H1 (cell line): ENCODE measurements around the gene PAK1IP1. TPM values are rescaled to one million over a fixed set of nuclear protein-coding genes. Genes with fewer than 3 reads are reported as not detected.

Experiments
- CTCF ChIA-PET: fragments of 300-600 bp; sonication (Branson Sonifier 250); formaldehyde crosslinking; loops from one replicate; lab custom pipeline; 2021; ENCODE audit not compliant: partially characterized antibody; lab: Charles Lee
- POLR2A ChIA-PET: fragments of 300-600 bp; sonication (Branson Sonifier 250); formaldehyde crosslinking; loops from one replicate; lab custom pipeline; 2021; ENCODE audit warnings: inconsistent platforms; ENCODE audit not compliant: partially characterized antibody; lab: Charles Lee
- DNase-seq, 2 experiments: peaks; one replicate each; pipeline versions ENCODE4 v3.0.0 to v3.0.0-alpha.2; 2010 to 2022; ENCODE audit warnings: low spot score in 2 of 2, low read depth in 1 of 2, mixed read lengths in 1 of 2
- FAIRE-seq: peaks from 2 replicates; lab custom pipeline; 2011; peaks lifted over from hg19 to GRCh38; lab: Jason Lieb, UNC
- H2AFZ ChIP-seq: 2 replicates; pipeline ENCODE4 v1.8.1; 2012; ENCODE audit warnings: low read length, inconsistent platforms
- H2AK5ac ChIP-seq: 2 replicates; pipeline ENCODE4 v1.6.1; 2013; ENCODE audit warnings: low read depth, low read length
- H2BK120ac ChIP-seq: replicated peaks from 2 replicates; pipeline ENCODE3; 2013; ENCODE audit warnings: low read depth, low read length, inconsistent platforms
- H2BK12ac ChIP-seq: 2 replicates; pipeline ENCODE4 v1.6.1; 2013; ENCODE audit warnings: low read depth, low read length
- H2BK15ac ChIP-seq: 2 replicates; pipeline ENCODE4 v1.6.1; 2013; ENCODE audit warnings: low read length
- H2BK20ac ChIP-seq: 2 replicates; pipeline ENCODE4 v1.6.1; 2013; ENCODE audit warnings: low read length
- H2BK5ac ChIP-seq: 2 replicates; pipeline ENCODE4 v1.6.1; 2013; ENCODE audit warnings: low read depth, low read length
- H3K14ac ChIP-seq: 2 replicates; pipeline ENCODE4 v1.6.1; 2013; ENCODE audit warnings: inconsistent platforms; ENCODE audit not compliant: insufficient read length
- H3K18ac ChIP-seq: 2 replicates; pipeline ENCODE4 v1.6.1; 2013; ENCODE audit warnings: low read length; ENCODE audit errors: extremely low read depth
- H3K23ac ChIP-seq: 2 replicates; pipeline ENCODE4 v1.6.1; 2013; ENCODE audit warnings: inconsistent platforms; ENCODE audit not compliant: insufficient read length
- H3K23me2 ChIP-seq: 2 replicates; pipeline ENCODE4 v1.6.1; 2013; ENCODE audit warnings: low read depth, low read length
- H3K27ac ChIP-seq: 2 replicates; pipeline ENCODE4 v1.6.1; 2011; ENCODE audit warnings: low read depth, low read length, inconsistent platforms
- H3K27me3 ChIP-seq, 4 experiments: replicated peaks in 1 of 4; 1 replicate in 1 of 4; 2 replicates in 3 of 4; pipeline versions ENCODE4 v1.6.1 to v1.8.1; 2011 to 2013; ENCODE audit warnings: low read length in 3 of 4, mild to moderate bottlenecking in 3 of 4, inconsistent platforms in 2 of 4, mixed read lengths in 2 of 4, moderate library complexity in 1 of 4; ENCODE audit not compliant: control insufficient read depth in 3 of 4, insufficient read depth in 3 of 4; ENCODE audit errors: extremely low read depth in 1 of 4
- H3K36me3 ChIP-seq, 4 experiments: 2 replicates each; pipeline versions ENCODE4 v1.6.1 to v1.8.1; 2011 to 2013; ENCODE audit warnings: mild to moderate bottlenecking in 4 of 4, low read length in 3 of 4, moderate library complexity in 2 of 4, control low read depth in 1 of 4, inconsistent platforms in 1 of 4; ENCODE audit not compliant: insufficient read depth in 4 of 4, control insufficient read depth in 2 of 4
- H3K4ac ChIP-seq: replicated peaks from 2 replicates; pipeline ENCODE3; 2013; ENCODE audit warnings: low read length, low read depth, mixed read lengths, inconsistent platforms; ENCODE audit not compliant: insufficient read length
- H3K4me1 ChIP-seq, 4 experiments: replicated peaks in 1 of 4; 1 replicate in 1 of 4; 2 replicates in 3 of 4; pipeline versions ENCODE4 v1.6.1 to v1.8.1; 2011 to 2013; ENCODE audit warnings: low read length in 3 of 4, inconsistent platforms in 2 of 4, mixed read lengths in 1 of 4; ENCODE audit not compliant: insufficient read depth in 4 of 4, control insufficient read depth in 3 of 4
- H3K4me2 ChIP-seq, 2 experiments: 2 replicates each; pipeline versions ENCODE4 v1.6.1 to v1.8.1; 2011 to 2013; ENCODE audit warnings: low read depth in 2 of 2, low read length in 2 of 2, control low read depth in 1 of 2, inconsistent platforms in 1 of 2, mild to moderate bottlenecking in 1 of 2; ENCODE audit not compliant: insufficient read depth in 1 of 2
- H3K4me3 ChIP-seq, 4 experiments: fragments of 200-600, 300-600 bp in 1 of 4; sonication (generic), shearing (Covaris generic), sonication (Bioruptor Twin) in 1 of 4; 2 replicates each; pipeline versions ENCODE4 v1.5.1 to v1.8.1; 2011 to 2016; ENCODE audit warnings: low read length in 4 of 4, low read depth in 3 of 4, control low read depth in 2 of 4, inconsistent platforms in 2 of 4, mild to moderate bottlenecking in 2 of 4, mixed read lengths in 1 of 4, moderate library complexity in 1 of 4; ENCODE audit not compliant: insufficient read depth in 2 of 4; ENCODE audit errors: extremely low read depth in 1 of 4
- H3K56ac ChIP-seq: replicated peaks from 2 replicates; pipeline ENCODE3; 2013; ENCODE audit warnings: low read depth, mild to moderate bottlenecking, mixed read lengths, low read length, inconsistent platforms; ENCODE audit not compliant: insufficient read length
- H3K79me1 ChIP-seq: 2 replicates; pipeline ENCODE4 v1.6.1; 2013; ENCODE audit warnings: low read depth, low read length, control low read depth
- H3K79me2 ChIP-seq, 2 experiments: 2 replicates each; pipeline versions ENCODE4 v1.6.1 to v1.8.1; 2012 to 2013; ENCODE audit warnings: low read length in 2 of 2, mild to moderate bottlenecking in 2 of 2, inconsistent platforms in 1 of 2; ENCODE audit not compliant: insufficient read depth in 2 of 2, control insufficient read depth in 1 of 2
- H3K9ac ChIP-seq, 4 experiments: replicated peaks in 1 of 4; 1 replicate in 1 of 4; 2 replicates in 3 of 4; pipeline versions ENCODE4 v1.6.1 to v1.8.1; 2011 to 2013; ENCODE audit warnings: low read depth in 3 of 4, low read length in 3 of 4, control low read depth in 2 of 4, mild to moderate bottlenecking in 2 of 4, moderate library complexity in 2 of 4, inconsistent platforms in 1 of 4; ENCODE audit errors: extremely low read depth in 1 of 4
- H3K9me3 ChIP-seq, 2 experiments: 2 replicates each; pipeline versions ENCODE4 v1.6.1 to v1.8.1; 2012 to 2013; ENCODE audit warnings: mild to moderate bottlenecking in 2 of 2, moderate library complexity in 2 of 2, control low read depth in 1 of 2, inconsistent platforms in 1 of 2, low read depth in 1 of 2, low read length in 1 of 2, mixed read lengths in 1 of 2; ENCODE audit not compliant: insufficient read depth in 2 of 2
- H4K20me1 ChIP-seq, 2 experiments: replicated peaks in 1 of 2; 2 replicates each; pipeline versions ENCODE3 to v1.8.1; 2011 to 2013; ENCODE audit warnings: inconsistent platforms in 2 of 2, low read length in 2 of 2, mild to moderate bottlenecking in 1 of 2; ENCODE audit not compliant: insufficient read depth in 2 of 2, control insufficient read depth in 1 of 2
- H4K5ac ChIP-seq: 2 replicates; pipeline ENCODE4 v1.6.1; 2013; ENCODE audit warnings: low read length, low read depth, mixed read lengths, inconsistent platforms; ENCODE audit not compliant: insufficient read length
- H4K8ac ChIP-seq: 2 replicates; pipeline ENCODE4 v1.8.0; 2013; ENCODE audit warnings: mild to moderate bottlenecking, moderate library complexity, low read length, inconsistent platforms; ENCODE audit not compliant: insufficient read depth; ENCODE audit errors: extremely low read depth
- H4K91ac ChIP-seq: replicated peaks from 2 replicates; pipeline ENCODE3; 2013; ENCODE audit warnings: low read length, mixed read lengths, inconsistent platforms; ENCODE audit not compliant: insufficient read length
- SIN3A ChIP-seq, 2 experiments: IDR thresholded peaks in 1 of 2; conservative IDR thresholded peaks in 1 of 2; 2 replicates each; pipeline ENCODE4 v1.6.1; 2011 to 2012; ENCODE audit warnings: low read length in 2 of 2, improper control_type of control experiment in 1 of 2, low read depth in 1 of 2, mild to moderate bottlenecking in 1 of 2
- WGBS, 2 experiments: shearing (Covaris generic) in 1 of 2; methylation state at CpG; one replicate each; pipeline versions ENCODE4 v1.1.6 to v1.1.7; 2013 to 2015; ENCODE audit warnings: low lambda C conversion rate in 2 of 2, mixed read lengths in 2 of 2, inconsistent platforms in 1 of 2, low coverage in 1 of 2, missing lambda C conversion rate in 1 of 2; ENCODE audit not compliant: insufficient replicate concordance in 2 of 2, insufficient coverage in 1 of 2, insufficient read length in 1 of 2; ENCODE audit errors: extremely low coverage in 1 of 2, missing lambda C conversion rate in 1 of 2; 5-methylcytosine and 5-hydroxymethylcytosine counted together
- polyA plus RNA-seq, 7 experiments: library from polyadenylated mRNA; depleted of rRNA in 3 of 7; stranded (reverse) in 5 of 7; unstranded in 2 of 7; fragments of >200 nt in 5 of 7; fragments of 200-250 nt in 2 of 7; gene quantifications; 1 replicate in 5 of 7; 2 replicates in 1 of 7; 4 replicates in 1 of 7; pipeline versions ENCODE4 v1.2.1 to v1.2.3, GENCODE V29; 2011 to 2013; ENCODE audit warnings: missing spikeins in 2 of 7, mixed read lengths in 2 of 7
- total RNA-seq: library from RNA; stranded (reverse); fragmentation: NEBNext Ultra II Directional; extraction: Animal tissue kit (Norgen Biotek cat#: 25700); gene quantifications from 2 replicates; pipeline ENCODE4 v1.2.1, GENCODE V29; 2021

PAK1IP1 gene
- total and polyA plus RNA-seq, 2 of the 8 experiments (the other 6 are each of a cell fraction or from before 2014, with no cell fraction given), result 19.7 to 43.6 TPM

DNA sequence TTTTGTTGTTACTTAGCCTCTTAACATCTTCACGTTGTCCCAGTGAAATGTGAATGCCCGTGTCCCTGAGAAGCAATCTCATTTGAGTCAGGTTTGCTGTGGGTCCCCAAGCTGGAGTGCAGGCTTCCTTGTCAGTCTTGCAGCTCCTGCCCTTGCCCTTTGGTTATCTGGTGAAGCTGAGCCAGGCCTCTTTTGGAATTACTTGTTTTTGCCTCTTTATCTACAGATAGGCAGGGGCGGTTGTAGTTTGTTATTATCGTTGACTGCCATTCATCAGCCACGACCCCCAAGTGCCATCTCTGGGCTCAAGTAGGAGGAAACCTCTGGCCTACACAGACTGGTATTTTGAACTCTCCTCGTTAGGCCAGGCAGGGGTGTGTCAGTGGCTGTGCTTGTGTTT, 30.3 kb downstream of the PAK1IP1 start:
- Histone ChIP-seq H2BK20ac (no peak overlapping the region), H3K23me2 (peaks cover 4% of the 10 kb centered on the region; the same call in 1 of the 2 replicates), H3K9me3 (peaks cover 0 to 1% of the 10 kb centered on the region in 2 experiments; a peak in 1 of 4 replicates), H3K36me3 (peaks cover 4 to 37% (median 14%) of the 10 kb centered on the region in 4 experiments; a peak in 7 of 8 replicates), H3K79me2 (peaks cover 8 to 18% of the 10 kb centered on the region in 2 experiments; a peak in 3 of 4 replicates), H4K91ac (no peak overlapping the region), H3K4me2 (no peak overlapping the region; a peak in 1 of 4 replicates), H3K23ac (no peak overlapping the region), H3K79me1 (peaks cover 8% of the 10 kb centered on the region; the same call in 1 of the 2 replicates), H2BK5ac (no peak overlapping the region), H3K27ac (no peak overlapping the region), H3K9ac (no peak overlapping the region), H4K5ac (no peak overlapping the region), H3K4me3 (no peak overlapping the region), H2AFZ (no peak overlapping the region), H2BK12ac (no peak overlapping the region), H2BK15ac (no peak overlapping the region), H2AK5ac (no peak overlapping the region), H2BK120ac (no peak overlapping the region), H3K56ac (no peak overlapping the region), H3K18ac (no peak overlapping the region), H4K8ac (no peak overlapping the region), H3K4ac (no peak overlapping the region), H3K27me3 (no peaks in the 10 kb centered on the region), H4K20me1 (no peaks in the 10 kb centered on the region), H3K14ac (no peak overlapping the region), H3K4me1 (peaks cover 0 to 12% (median 4%) of the 10 kb centered on the region in 4 experiments; a peak in 3 of 7 replicates)
- FAIRE-seq, result no peak
- POLR2A ChIA-PET, result interaction anchor here (0.5 to 6.9 kb wide), 7 partner anchors 8 to 263 kb away, joined by 3 to 39 read pairs (median 7); partner anchors contain the start of genes C6orf52, PAK1IP1 and TMEM14B
- WGBS, 2 experiments, result 86% methylated on average over 6 of the region's 6 CpGs; no CpG with 5 or more reads in 1 of the 2 experiments
- CTCF ChIA-PET, result interaction anchor here (1.6 to 1.7 kb wide), 2 partner anchors 8 to 22 kb away, joined by 7 to 9 read pairs; partner anchors contain the start of gene TMEM14B
- no peak for DNase-seq
- no peak for TF ChIP-seq SIN3A (conservative IDR thresholded peaks at IDR 0.05 in 1 of 2, IDR thresholded peaks at IDR 0.05 in 1 of 2; ENCODE audit: low read depth in 1 of 2, low read length in 2 of 2)
